IMR-90 (cell line): Measurements from ENCODE around the gene MYO7B. TPM values are rescaled to one million over a fixed set of nuclear protein-coding genes. Genes with fewer than 3 reads are reported as not detected.

ENCODE experiments used
- ATAC-seq: fragments of 200-7000 bp; cut with Tn5 transposase; 2 replicates; pipeline ENCODE4 v1.9.1; 2020; ENCODE audit warnings: low read depth, mild to moderate bottlenecking, moderate library complexity
- BruUV-seq: library from RNA; stranded (reverse); fragments of 400-500 nt; replicated peaks from 2 replicates; lab custom pipeline; 2021; lab: Mats Ljungman, UMichigan
- CTCF ChIA-PET: fragments of 300-600 bp; formaldehyde crosslinking; extraction: SDS; loops from one replicate; lab custom pipeline; 2021; ENCODE audit warnings: antibody characterized with exemption; lab: Yijun Ruan, JAX
- POLR2A ChIA-PET: fragments of 300-600 bp; sonication (Branson Sonifier 250); formaldehyde crosslinking; loops from one replicate; lab custom pipeline; 2022; ENCODE audit warnings: antibody characterized with exemption; ENCODE audit not compliant: unreplicated experiment; lab: Charles Lee
- DNase-seq: peaks from one replicate; pipeline ENCODE4 v3.0.0; 2013
- H2AFZ ChIP-seq: replicated peaks from 2 replicates; pipeline ENCODE3; 2013; ENCODE audit warnings: low read length, mild to moderate bottlenecking; ENCODE audit not compliant: poor library complexity
- H2AK5ac ChIP-seq: 2 replicates; pipeline ENCODE4 v1.6.1; 2013; ENCODE audit warnings: low read depth, low read length, inconsistent platforms
- H2AK9ac ChIP-seq: replicated peaks from 2 replicates; pipeline ENCODE3; 2013; ENCODE audit warnings: mild to moderate bottlenecking, low read depth, low read length, moderate library complexity; ENCODE audit not compliant: poor library complexity
- H2BK120ac ChIP-seq: 2 replicates; pipeline ENCODE4 v1.6.1; 2013; ENCODE audit warnings: low read depth, low read length, inconsistent platforms
- H2BK15ac ChIP-seq: 3 replicates; pipeline ENCODE4 v1.6.1; 2013; ENCODE audit warnings: low read depth, low read length, inconsistent platforms
- H2BK20ac ChIP-seq: 2 replicates; pipeline ENCODE4 v1.6.1; 2013; ENCODE audit warnings: low read depth, mild to moderate bottlenecking, inconsistent platforms, low read length, moderate library complexity
- H2BK5ac ChIP-seq: 2 replicates; pipeline ENCODE4 v1.6.1; 2013; ENCODE audit warnings: mild to moderate bottlenecking, low read depth, low read length, inconsistent platforms; ENCODE audit not compliant: poor library complexity, severe bottlenecking
- H3K14ac ChIP-seq: replicated peaks from 2 replicates; pipeline ENCODE4 v1.6.1; 2013; ENCODE audit warnings: low read depth, low read length, inconsistent platforms
- H3K18ac ChIP-seq: 2 replicates; pipeline ENCODE4 v1.6.1; 2013; ENCODE audit warnings: low read depth, low read length, control low read depth
- H3K23ac ChIP-seq: 2 replicates; pipeline ENCODE4 v1.6.1; 2013; ENCODE audit warnings: low read depth, low read length, inconsistent platforms
- H3K27ac ChIP-seq: 2 replicates; pipeline ENCODE4 v1.5.1; 2013; ENCODE audit warnings: mild to moderate bottlenecking, control low read depth, low read length; ENCODE audit not compliant: insufficient read depth
- H3K27me3 ChIP-seq: 2 replicates; pipeline ENCODE4 v1.6.1; 2013; ENCODE audit warnings: low read length; ENCODE audit not compliant: control insufficient read depth, insufficient read depth
- H3K36me3 ChIP-seq: 2 replicates; pipeline ENCODE4 v1.6.1; 2013; ENCODE audit warnings: low read length, mixed read lengths; ENCODE audit not compliant: control insufficient read depth, insufficient read depth
- H3K4ac ChIP-seq: 2 replicates; pipeline ENCODE4 v1.6.1; 2013; ENCODE audit warnings: low read depth, low read length, inconsistent platforms
- H3K4me1 ChIP-seq: 2 replicates; pipeline ENCODE4 v1.6.1; 2013; ENCODE audit warnings: low read length, mixed read lengths; ENCODE audit not compliant: control insufficient read depth, insufficient read depth
- H3K4me2 ChIP-seq: 2 replicates; pipeline ENCODE4 v1.6.1; 2013; ENCODE audit warnings: low read depth, mild to moderate bottlenecking, control low read depth, low read length, moderate library complexity
- H3K4me3 ChIP-seq: 2 replicates; pipeline ENCODE4 v1.5.1; 2013; ENCODE audit warnings: low read depth, mild to moderate bottlenecking, control low read depth, low read length, moderate library complexity; ENCODE audit not compliant: insufficient read depth
- H3K56ac ChIP-seq: 2 replicates; pipeline ENCODE4 v1.6.1; 2013; ENCODE audit warnings: low read length, inconsistent platforms; ENCODE audit not compliant: insufficient read depth; ENCODE audit errors: extremely low read depth
- H3K79me1 ChIP-seq, 2 experiments: 2 replicates each; pipeline ENCODE4 v1.6.1; 2013; ENCODE audit warnings: low read length in 2 of 2, inconsistent platforms in 1 of 2, low read depth in 1 of 2
- H3K9ac ChIP-seq: 2 replicates; pipeline ENCODE4 v1.6.1; 2013; ENCODE audit warnings: low read depth, low read length, control low read depth
- H3K9me1 ChIP-seq: 2 replicates; pipeline ENCODE4 v1.6.1; 2013; ENCODE audit warnings: low read length, inconsistent platforms; ENCODE audit not compliant: insufficient read depth
- H3K9me3 ChIP-seq: 2 replicates; pipeline ENCODE4 v1.6.1; 2013; ENCODE audit warnings: low read length; ENCODE audit not compliant: control insufficient read depth, insufficient read depth
- H4K20me1 ChIP-seq: 2 replicates; pipeline ENCODE4 v1.6.1; 2013; ENCODE audit warnings: low read length, inconsistent platforms; ENCODE audit not compliant: insufficient read depth
- H4K5ac ChIP-seq: 2 replicates; pipeline ENCODE4 v1.6.1; 2013; ENCODE audit warnings: mild to moderate bottlenecking, low read depth, low read length, control low read depth
- H4K8ac ChIP-seq, 2 experiments: 2 replicates each; pipeline ENCODE4 v1.6.1; 2013; ENCODE audit warnings: low read depth in 2 of 2, low read length in 2 of 2, control low read depth in 1 of 2, inconsistent platforms in 1 of 2
- H4K91ac ChIP-seq: 2 replicates; pipeline ENCODE4 v1.6.1; 2013; ENCODE audit warnings: low read depth, low read length, inconsistent platforms; ENCODE audit not compliant: insufficient read depth
- BHLHE40 ChIP-seq: fragments of 150-350 bp; IDR thresholded peaks from 2 replicates; pipeline ENCODE4 v1.6.1; 2016; ENCODE audit warnings: mild to moderate bottlenecking, low read depth, low read length
- CEBPB ChIP-seq: IDR thresholded peaks from 2 replicates; pipeline ENCODE4 v1.6.1; 2012; ENCODE audit warnings: low read depth, low read length, improper control_type of control experiment
- CHD1 ChIP-seq: IDR thresholded peaks from 2 replicates; pipeline ENCODE4 v1.6.1; 2012; ENCODE audit warnings: low read depth, low read length, improper control_type of control experiment
- CTCF ChIP-seq: conservative IDR thresholded peaks from 2 replicates; pipeline ENCODE4 v1.5.1; 2012; ENCODE audit warnings: mild to moderate bottlenecking, low read depth, low read length, improper control_type of control experiment
- FOS ChIP-seq: fragments of 150-350 bp; IDR thresholded peaks from 2 replicates; pipeline ENCODE4 v1.6.1; 2016; ENCODE audit warnings: low read depth, low read length
- MAFK ChIP-seq: IDR thresholded peaks from 2 replicates; pipeline ENCODE4 v1.6.1; 2012; ENCODE audit warnings: low read depth, low read length, improper control_type of control experiment
- MAZ ChIP-seq: IDR thresholded peaks from 2 replicates; pipeline ENCODE4 v1.6.1; 2012; ENCODE audit warnings: low read depth, mild to moderate bottlenecking, low read length, improper control_type of control experiment, moderate library complexity, borderline replicate concordance
- MXI1 ChIP-seq: IDR thresholded peaks from 2 replicates; pipeline ENCODE4 v1.6.1; 2012; ENCODE audit warnings: low read depth, mild to moderate bottlenecking, low read length, moderate library complexity, borderline replicate concordance
- NFE2L2 ChIP-seq: fragments of 150-350 bp; IDR thresholded peaks from 2 replicates; pipeline ENCODE4 v1.6.1; 2016; ENCODE audit warnings: low read depth, mild to moderate bottlenecking, low read length
- POLR2A ChIP-seq: IDR thresholded peaks from 2 replicates; pipeline ENCODE4 v1.6.1; 2012; ENCODE audit warnings: mild to moderate bottlenecking, low read depth, low read length
- RAD21 ChIP-seq: IDR thresholded peaks from 2 replicates; pipeline ENCODE4 v1.6.1; 2012; ENCODE audit warnings: low read length, improper control_type of control experiment
- RCOR1 ChIP-seq: IDR thresholded peaks from 2 replicates; pipeline ENCODE4 v1.6.1; 2012; ENCODE audit warnings: mild to moderate bottlenecking, low read length, improper control_type of control experiment; ENCODE audit not compliant: insufficient replicate concordance
- RFX5 ChIP-seq: IDR thresholded peaks from 2 replicates; pipeline ENCODE4 v1.8.0; 2012; ENCODE audit warnings: low read depth, mild to moderate bottlenecking, low read length, moderate library complexity
- SMC3 ChIP-seq: fragments of 150-350 bp; IDR thresholded peaks from 2 replicates; pipeline ENCODE4 v1.6.1; 2016; ENCODE audit warnings: low read depth, mild to moderate bottlenecking, antibody characterized with exemption, low read length, moderate library complexity
- USF2 ChIP-seq: fragments of 150-350 bp; IDR thresholded peaks from 2 replicates; pipeline ENCODE4 v1.6.1; 2017; ENCODE audit warnings: mild to moderate bottlenecking, antibody characterized with exemption, low read length, low read depth
- WGBS, 2 experiments: methylation state at CpG; one replicate each; pipeline versions ENCODE4 v1.1.5 to v1.1.7; 2013; ENCODE audit warnings: missing lambda C conversion rate in 2 of 2; ENCODE audit not compliant: insufficient read length in 1 of 2; ENCODE audit errors: extremely low coverage in 2 of 2; 5-methylcytosine and 5-hydroxymethylcytosine counted together
- dilution Hi-C: fragments of 300-500 bp; cut with HindIII; formaldehyde crosslinking; loops from one replicate; pipeline ENCODE4 v1.14.3; 2018; ENCODE audit warnings: low sequenced_read_pairs; ENCODE audit not compliant: unreplicated experiment
- in situ Hi-C: fragments of 300-500 bp; cut with MboI; formaldehyde crosslinking; loops from 3 replicates; pipeline ENCODE4 v1.14.3; 2019; ENCODE audit warnings: low sequenced_read_pairs, inconsistent platforms, mixed read lengths
- intact Hi-C: fragments of 100-400 bp; cut with micrococcal nuclease; formaldehyde crosslinking; loops from 2 replicates; pipeline ENCODE4 v1.10.0; 2022
- polyA plus RNA-seq, 3 experiments: library from polyadenylated mRNA; depleted of rRNA; stranded (reverse); fragments of >200 nt; gene quantifications; 2 replicates each; pipeline ENCODE4 v1.2.3, GENCODE V29; 2012; ENCODE audit warnings: low replicate concordance in 1 of 3
- total RNA-seq: library from RNA; depleted of rRNA; stranded (reverse); fragments of >200 nt; gene quantifications from 2 replicates; pipeline ENCODE4 v1.2.3, GENCODE V29; 2012
- TF ChIP-seq, protein P1 (sequence below): fragments of 150-350 bp; IDR thresholded peaks from 2 replicates; pipeline ENCODE4 v1.6.1; 2016; ENCODE audit warnings: low read depth, mild to moderate bottlenecking, low read length, moderate library complexity, borderline replicate concordance

The MYO7B gene
- total and polyA plus RNA-seq, 2 of the 4 experiments (the other 2 are of a cell fraction) = 0.18 to 0.46 TPM

DNA sequence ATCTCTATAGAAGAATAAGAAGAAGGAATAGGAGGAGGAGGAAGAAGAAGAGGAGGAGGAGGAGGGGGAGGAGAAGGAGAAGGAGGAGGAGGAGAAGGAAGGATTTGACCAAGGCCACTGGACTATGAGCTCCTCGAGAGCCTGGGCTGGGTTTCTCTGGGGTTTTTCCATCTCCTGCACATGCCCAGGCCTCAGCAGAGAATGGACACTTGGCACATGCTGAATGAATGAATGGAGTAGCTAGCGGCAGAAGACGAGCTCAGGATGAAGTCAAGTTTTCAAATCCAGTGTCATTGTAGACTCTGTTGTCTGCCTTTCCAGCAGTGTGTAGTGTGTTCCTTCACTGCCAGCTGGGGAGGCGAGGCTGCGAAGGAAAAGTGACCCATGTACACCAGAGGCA is 2.2 kb downstream of the MYO7B start:
- Histone ChIP-seq H3K4me2 (no peak overlapping the region), H3K36me3 (no peaks in the 10 kb centered on the region), H2BK120ac (no peak overlapping the region), H4K5ac (no peak overlapping the region), H2AK5ac (no peak overlapping the region), H3K23ac (no peak overlapping the region), H2BK15ac (no peak overlapping the region), H4K91ac (no peak overlapping the region), H3K27ac (no peak overlapping the region), H3K14ac (no peak overlapping the region), H3K9me1 (0 out of 2 replicates have a peak, but pooled peaks cover 3% of the 10 kb centered on the region), H4K20me1 (no peaks in the 10 kb centered on the region), H3K9ac (no peak overlapping the region), H3K56ac (no peak overlapping the region), H2BK20ac (no peak overlapping the region), H3K18ac (no peak overlapping the region), H3K4ac (no peak overlapping the region), H3K4me1 (no peaks in the 10 kb centered on the region), H4K8ac (no peak overlapping the region), H3K9me3 (no peaks in the 10 kb centered on the region), H2AFZ (no peak overlapping the region), H2BK5ac (no peak overlapping the region), H3K4me3 (no peak overlapping the region), H3K79me1 (no peaks in the 10 kb centered on the region), H3K27me3 (peaks cover 52% of the 10 kb centered on the region), H2AK9ac (no peak overlapping the region)
- intact Hi-C loops = no loop called here
- no TSS peak for BruUV-seq
- ChIA-PET POLR2A (interaction anchor here (1.2 kb wide), 1 partner anchor 11 kb away, joined by 3 read pairs; the partner anchor contains the start of gene IWS1), CTCF (interaction anchor here (1.1 kb wide), 1 partner anchor 24 kb away, joined by 3 read pairs; no protein-coding TSS in a partner anchor)
- ATAC-seq (no peak), DNase-seq (no peak)
- in situ Hi-C loops = no loop called here
- TF ChIP-seq USF2 (no peak), MXI1 (no peak), CEBPB (no peak), POLR2A (no peak), SMC3 (no peak), FOS (no peak), RCOR1 (no peak), NFE2L2 (no peak), CHD1 (no peak), CTCF (no peak), RAD21 (no peak), MAFK (no peak), RFX5 (no peak), BHLHE40 (no peak), MAZ (no peak)
- TF ChIP-seq, protein P1, sequence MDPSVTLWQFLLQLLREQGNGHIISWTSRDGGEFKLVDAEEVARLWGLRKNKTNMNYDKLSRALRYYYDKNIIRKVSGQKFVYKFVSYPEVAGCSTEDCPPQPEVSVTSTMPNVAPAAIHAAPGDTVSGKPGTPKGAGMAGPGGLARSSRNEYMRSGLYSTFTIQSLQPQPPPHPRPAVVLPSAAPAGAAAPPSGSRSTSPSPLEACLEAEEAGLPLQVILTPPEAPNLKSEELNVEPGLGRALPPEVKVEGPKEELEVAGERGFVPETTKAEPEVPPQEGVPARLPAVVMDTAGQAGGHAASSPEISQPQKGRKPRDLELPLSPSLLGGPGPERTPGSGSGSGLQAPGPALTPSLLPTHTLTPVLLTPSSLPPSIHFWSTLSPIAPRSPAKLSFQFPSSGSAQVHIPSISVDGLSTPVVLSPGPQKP = no peak
- dilution Hi-C loops = no loop called here
- 78% methylated on average over 4 of the region's 5 CpGs; no CpG with 5 or more reads in 1 of the 2 experiments for WGBS, 2 experiments
